K562 (cell line): Measurements from ENCODE around the gene FAM171A2. TPM values are rescaled to one million over a fixed set of nuclear protein-coding genes. Genes with fewer than 3 reads are reported as not detected.
A peak's percentile ranks its signal among the peaks of the same experiment; 100 is the strongest.

Experiments used
- ATF1 ChIP-seq, 2 experiments: fragments of 450-650 bp in 1 of 2; IDR thresholded peaks; 2 replicates each; pipeline ENCODE4 v1.6.1; 2016; ENCODE audit warnings: missing compliant biosample characterization in 1 of 2, missing genetic modification characterization in 1 of 2
- BCOR ChIP-seq: fragments of 450-650 bp; IDR thresholded peaks from 2 replicates; pipeline ENCODE4 v1.6.1; 2016
- CBX3 ChIP-seq, 2 experiments: IDR thresholded peaks; 1 replicate in 1 of 2; 2 replicates in 1 of 2; pipeline ENCODE4 v1.6.1; 2012; ENCODE audit warnings: inconsistent platforms in 2 of 2, low read length in 2 of 2, borderline replicate concordance in 1 of 2, control low read depth in 1 of 2
- HOMEZ ChIP-seq: fragments of 250-450 bp; sonication (Bioruptor Pico); IDR thresholded peaks from 2 replicates; pipeline ENCODE4 v1.4.0; 2020; ENCODE audit warnings: mild to moderate bottlenecking, moderate library complexity
- ID3 ChIP-seq, 2 experiments: fragments of 250-450 bp in 1 of 2; fragments of 450-650 bp in 1 of 2; sonication (Bioruptor Pico) in 1 of 2; IDR thresholded peaks; 2 replicates each; pipeline versions ENCODE4 v1.6.1 to v1.8.0; 2016 to 2021; ENCODE audit warnings: mild to moderate bottlenecking in 2 of 2, moderate library complexity in 2 of 2, missing compliant biosample characterization in 1 of 2, missing genetic modification characterization in 1 of 2
- NCOA1 ChIP-seq: fragments of 450-650 bp; IDR thresholded peaks from 2 replicates; pipeline ENCODE4 v1.6.1; 2016; ENCODE audit warnings: low read depth
- POLR2G ChIP-seq: fragments of 200-400 bp; formaldehyde crosslinking; IDR thresholded peaks from 2 replicates; pipeline ENCODE4 v1.6.1; 2017; ENCODE audit warnings: low read depth, mild to moderate bottlenecking, antibody characterized with exemption, low read length, moderate library complexity
- PRDM10 ChIP-seq: fragments of 450-650 bp; IDR thresholded peaks from 2 replicates; pipeline ENCODE4 v1.6.1; 2018; ENCODE audit not compliant: partially characterized antibody
- SMARCB1 ChIP-seq: IDR thresholded peaks from 2 replicates; pipeline ENCODE4 v1.6.1; 2011; ENCODE audit warnings: improper control_type of control experiment, low read depth; ENCODE audit not compliant: insufficient read length
- SRSF7 ChIP-seq: fragments of 200-400 bp; formaldehyde crosslinking; optimal IDR thresholded peaks from 2 replicates; pipeline ENCODE3; 2017; ENCODE audit warnings: mild to moderate bottlenecking, low read depth, low read length
- TEAD1 ChIP-seq, 2 experiments: fragments of 450-650 bp in 1 of 2; sonication (generic) in 1 of 2; formaldehyde crosslinking; IDR thresholded peaks; 2 replicates each; pipeline versions ENCODE4 v1.4.0 to v1.8.0; 2020 to 2022; ENCODE audit warnings: mild to moderate bottlenecking in 2 of 2, missing genetic modification reagents in 1 of 2
- TOE1 ChIP-seq, 2 experiments: fragments of 450-650 bp in 1 of 2; sonication (generic) in 1 of 2; formaldehyde crosslinking in 1 of 2; IDR thresholded peaks; 2 replicates each; pipeline versions ENCODE4 v1.7.1 to v1.8.0; 2016 to 2022; ENCODE audit warnings: borderline replicate concordance in 2 of 2, mild to moderate bottlenecking in 2 of 2, antibody characterized with exemption in 1 of 2, inconsistent platforms in 1 of 2, low read depth in 1 of 2, missing genetic modification reagents in 1 of 2, moderate library complexity in 1 of 2
- WHSC1 ChIP-seq: IDR thresholded peaks from one replicate; pipeline ENCODE4 v1.6.1; 2012; ENCODE audit warnings: low read length, control low read depth, inconsistent platforms
- ZBTB33 ChIP-seq: sonication (generic); formaldehyde crosslinking; IDR thresholded peaks from 2 replicates; pipeline ENCODE4 v1.8.1; 2023; ENCODE audit warnings: mild to moderate bottlenecking, missing genetic modification reagents
- ZFP91 ChIP-seq: sonication (generic); formaldehyde crosslinking; IDR thresholded peaks from 2 replicates; pipeline ENCODE4 v1.8.0; 2022; ENCODE audit warnings: mild to moderate bottlenecking, missing genetic modification reagents
- ZNF263 ChIP-seq: sonication (generic); formaldehyde crosslinking; IDR thresholded peaks from 2 replicates; pipeline ENCODE4 v1.8.0; 2022; ENCODE audit warnings: mild to moderate bottlenecking, missing genetic modification reagents, borderline replicate concordance
- polyA plus RNA-seq, 8 experiments: library from polyadenylated mRNA; depleted of rRNA in 4 of 8; stranded (reverse) in 5 of 8; unstranded in 3 of 8; fragments of >200 nt; fragmentation: Nextera tagmentation in 2 of 8; fragmentation: Illumina TruSeq in 1 of 8; extraction: Ambion mirVana in 2 of 8; extraction: Trizol in 1 of 8; gene quantifications; 2 replicates each; pipeline versions ENCODE4 v1.2.1 to v1.2.3, GENCODE V29; 2011 to 2014; ENCODE audit warnings: inconsistent platforms in 1 of 8, missing spikeins in 1 of 8
- total RNA-seq, 7 experiments: library from RNA; depleted of rRNA in 6 of 7; stranded (reverse); fragments of >200 nt in 6 of 7; fragmentation: Illumina TruSeq in 2 of 7; extraction: Trizol in 2 of 7; gene quantifications; 2 replicates each; pipeline versions ENCODE4 v1.2.1 to v1.2.3, GENCODE V29; 2011 to 2021; ENCODE audit warnings: low replicate concordance in 1 of 7

FAM171A2 gene
- total and polyA plus RNA-seq, 9 of the 15 experiments (the other 6 are each of a cell fraction or from before 2014, with no cell fraction given) = 0.10 to 10.2 (median 2.0) TPM; not detected in 1

- TF ChIP-seq PRDM10 (peak; percentile 88), BCOR (peak; percentile 89), NCOA1 (peak; percentile 40; the same call in 1 of the 2 replicates), SMARCB1 (no peak), POLR2G (peak; percentile 59), ZFP91 (peak; percentile 82; the same call in 1 of the 2 replicates), ID3 (CRISPR knock-in tag; IDR thresholded peaks at IDR 0.05) (no peak), ID3 (tag; IDR thresholded peaks at IDR 0.05) (no peak), CBX3 (IDR thresholded peaks at IDR 0.05; ENCODE audit: borderline replicate concordance in 1 of 2, low read length in 2 of 2) (peak in 1 of 2 experiments; percentile 61; a peak in 2 of 3 replicates), WHSC1 (no peak), ZBTB33 (CRISPR knock-in tag) (peak; percentile 73; the same call in 1 of the 2 replicates), HOMEZ (no peak), SRSF7 (no peak), ATF1 (CRISPR knock-in tag; IDR thresholded peaks at IDR 0.05) (no peak), ATF1 (tag; IDR thresholded peaks at IDR 0.05) (peak; percentile 65), TOE1 (IDR thresholded peaks at IDR 0.05; ENCODE audit: borderline replicate concordance) (peak; percentile 91), TOE1 (CRISPR knock-in tag; IDR thresholded peaks at IDR 0.05; ENCODE audit: borderline replicate concordance, low read depth) (no peak), ZNF263 (CRISPR knock-in tag) (peak; percentile 66; the same call in 1 of the 2 replicates), TEAD1 (CRISPR knock-in tag; IDR thresholded peaks at IDR 0.05) (peak in 1 of 2 experiments; percentile 83; a peak in 1 of 4 replicates)
Measured at GRCh38 chr17:44326861-44327444, 36.7 kb downstream of the FAM171A2 start (continued).
